Endothelial cell of umbilical vein (primary cell): ENCODE data around the gene KDM4B. TPM values are rescaled to one million over a fixed set of nuclear protein-coding genes. Genes with fewer than 3 reads are reported as not detected.

ENCODE experiments used
- BruUV-seq: library from RNA; stranded (reverse); fragments of 400-500 nt; replicated peaks from 2 replicates; lab custom pipeline; 2021; lab: Mats Ljungman, UMichigan
- CTCF ChIA-PET: fragments of 300-600, 350-600 bp; sonication (Branson Sonifier 250); formaldehyde crosslinking; loops from one replicate; lab custom pipeline; 2021; ENCODE audit warnings: antibody characterized with exemption, inconsistent platforms; lab: Charles Lee
- POLR2A ChIA-PET: fragments of 300-600, 350-600 bp; sonication (Branson Sonifier 250); formaldehyde crosslinking; loops from one replicate; lab custom pipeline; 2021; ENCODE audit warnings: antibody characterized with exemption, inconsistent platforms; lab: Charles Lee
- DNase-seq: peaks from one replicate; pipeline ENCODE4 v3.0.0-alpha.2; 2011; ENCODE audit warnings: low read depth, low spot score
- FAIRE-seq: peaks from 2 replicates; lab custom pipeline; 2011; peaks lifted over from hg19 to GRCh38; lab: Jason Lieb, UNC
- H2AFZ ChIP-seq: 2 replicates; pipeline ENCODE4 v1.6.0; 2012; ENCODE audit warnings: low read depth, low read length, control low read depth, inconsistent platforms
- H3K27ac ChIP-seq: 2 replicates; pipeline ENCODE4 v1.5.1; 2011; ENCODE audit warnings: low read depth, mild to moderate bottlenecking, control low read depth, low read length, moderate library complexity; ENCODE audit not compliant: insufficient read depth
- H3K27me3 ChIP-seq, 2 experiments: 2 replicates each; pipeline versions ENCODE4 v1.6.0 to v1.6.1; 2011; ENCODE audit warnings: low read length in 2 of 2, mixed read lengths in 1 of 2; ENCODE audit not compliant: control insufficient read depth in 2 of 2, insufficient read depth in 2 of 2
- H3K36me3 ChIP-seq, 2 experiments: 2 replicates in 1 of 2; 3 replicates in 1 of 2; pipeline ENCODE4 v1.5.1; 2011; ENCODE audit warnings: low read length in 2 of 2, mild to moderate bottlenecking in 1 of 2, moderate library complexity in 1 of 2; ENCODE audit not compliant: control insufficient read depth in 2 of 2, insufficient read depth in 2 of 2; ENCODE audit errors: extremely low read depth in 1 of 2
- H3K4me1 ChIP-seq: 3 replicates; pipeline ENCODE4 v1.5.1; 2011; ENCODE audit warnings: mild to moderate bottlenecking, low read length; ENCODE audit not compliant: control insufficient read depth, insufficient read depth; ENCODE audit errors: extremely low read depth
- H3K4me2 ChIP-seq: 2 replicates; pipeline ENCODE4 v1.6.1; 2011; ENCODE audit warnings: low read length, control low read depth, mixed read lengths; ENCODE audit not compliant: insufficient read depth
- H3K4me3 ChIP-seq, 3 experiments: fragments of 200-600 bp in 1 of 3; sonication (generic), shearing (Covaris generic) in 1 of 3; replicated peaks in 1 of 3; 2 replicates each; pipeline ENCODE4 v1.5.1; 2011 to 2016; ENCODE audit warnings: control low read depth in 3 of 3, low read length in 3 of 3, mild to moderate bottlenecking in 2 of 3, inconsistent platforms in 1 of 3, low read depth in 1 of 3, moderate library complexity in 1 of 3; ENCODE audit not compliant: insufficient read depth in 1 of 3
- H3K79me2 ChIP-seq: 2 replicates; pipeline ENCODE4 v1.6.0; 2012; ENCODE audit warnings: low read length, inconsistent platforms; ENCODE audit not compliant: control insufficient read depth, insufficient read depth
- H3K9ac ChIP-seq: replicated peaks from 2 replicates; pipeline ENCODE3; 2011; ENCODE audit warnings: low read length, control low read depth; ENCODE audit not compliant: insufficient read depth; ENCODE audit errors: extremely low read depth
- H3K9me1 ChIP-seq: replicated peaks from 3 replicates; pipeline ENCODE4 v1.6.0; 2011; ENCODE audit warnings: mild to moderate bottlenecking, low read length; ENCODE audit not compliant: control insufficient read depth, insufficient read depth; ENCODE audit errors: extremely low read depth
- H3K9me3 ChIP-seq: replicated peaks from 2 replicates; pipeline ENCODE4 v1.5.1; 2012; ENCODE audit warnings: low read length, inconsistent platforms; ENCODE audit not compliant: control insufficient read depth, insufficient read depth
- H4K20me1 ChIP-seq: replicated peaks from 2 replicates; pipeline ENCODE3; 2011; ENCODE audit warnings: mild to moderate bottlenecking, low read length; ENCODE audit not compliant: control insufficient read depth, insufficient read depth; ENCODE audit errors: extremely low read depth
- EZH2 ChIP-seq: IDR thresholded peaks from 2 replicates; pipeline ENCODE4 v1.6.1; 2012; ENCODE audit warnings: borderline replicate concordance, low read depth, mild to moderate bottlenecking, moderate library complexity, low read length, inconsistent platforms; ENCODE audit not compliant: severe bottlenecking
- FOS ChIP-seq: IDR thresholded peaks from 2 replicates; pipeline ENCODE4 v1.6.1; 2011; ENCODE audit warnings: mild to moderate bottlenecking, low read length, moderate library complexity, borderline replicate concordance; ENCODE audit not compliant: insufficient read depth
- GATA2 ChIP-seq: IDR thresholded peaks from 2 replicates; pipeline ENCODE4 v1.7.0; 2011; ENCODE audit warnings: low read depth, mild to moderate bottlenecking, moderate library complexity, mixed read lengths, low read length; ENCODE audit not compliant: insufficient read length, insufficient read depth
- JUN ChIP-seq: IDR thresholded peaks from 2 replicates; pipeline ENCODE4 v1.6.1; 2011; ENCODE audit warnings: borderline replicate concordance, low read depth; ENCODE audit not compliant: insufficient read length, insufficient read depth
- MYC ChIP-seq: IDR thresholded peaks from one replicate; pipeline ENCODE4 v1.6.1; 2011; ENCODE audit warnings: mild to moderate bottlenecking, low read depth, low read length
- POLR2A ChIP-seq: IDR thresholded peaks from 2 replicates; pipeline ENCODE4 v1.6.1; 2012; ENCODE audit warnings: low read depth, mild to moderate bottlenecking, control low read depth, low read length
- POLR2AphosphoS5 ChIP-seq: IDR thresholded peaks from 2 replicates; pipeline ENCODE4 v1.6.1; 2012; ENCODE audit warnings: low read depth, mild to moderate bottlenecking, control low read depth, low read length, moderate library complexity; ENCODE audit not compliant: insufficient read depth
- dilution Hi-C: fragments of 300-500 bp; cut with MboI; formaldehyde crosslinking; loops from one replicate; pipeline ENCODE4 v1.15.0; 2019; ENCODE audit warnings: low sequenced_read_pairs; ENCODE audit not compliant: extremely low pct_ligation_motif_present
- intact Hi-C: fragments of 100-400 bp; cut with micrococcal nuclease; formaldehyde crosslinking; loops from one replicate; pipeline ENCODE4 v1.10.0; 2022
- polyA plus RNA-seq, 4 experiments: library from polyadenylated mRNA; depleted of rRNA in 3 of 4; stranded (reverse) in 3 of 4; unstranded in 1 of 4; fragments of >200 nt; gene quantifications; 2 replicates each; pipeline versions ENCODE4 v1.2.1 to v1.2.3, GENCODE V29; 2011 to 2012; ENCODE audit warnings: missing spikeins in 1 of 4
- total RNA-seq: library from RNA; stranded (reverse); gene quantifications from 2 replicates; pipeline ENCODE4 v1.2.3, GENCODE V29; 2021
- TF ChIP-seq, protein P1 (sequence below), 2 donors: IDR thresholded peaks; 1 replicate in 1 of 2; 2 replicates in 1 of 2; pipeline ENCODE4 v1.5.1; 2011; ENCODE audit warnings: low read length in 2 of 2, mild to moderate bottlenecking in 2 of 2, moderate library complexity in 2 of 2, control low read depth in 1 of 2, inconsistent platforms in 1 of 2, low read depth in 1 of 2; ENCODE audit not compliant: insufficient read depth in 1 of 2; ENCODE audit errors: extremely low read depth in 1 of 2
- TF ChIP-seq, protein P2 (sequence below): IDR thresholded peaks from 2 replicates; pipeline ENCODE4 v1.6.1; 2011; ENCODE audit not compliant: insufficient read depth, insufficient read length

The KDM4B gene
- total and polyA plus RNA-seq, 2 donors (not counting 3 experiments of a cell fraction or from before 2014, with no cell fraction given) = 12.4 to 37.2 TPM

DNA sequence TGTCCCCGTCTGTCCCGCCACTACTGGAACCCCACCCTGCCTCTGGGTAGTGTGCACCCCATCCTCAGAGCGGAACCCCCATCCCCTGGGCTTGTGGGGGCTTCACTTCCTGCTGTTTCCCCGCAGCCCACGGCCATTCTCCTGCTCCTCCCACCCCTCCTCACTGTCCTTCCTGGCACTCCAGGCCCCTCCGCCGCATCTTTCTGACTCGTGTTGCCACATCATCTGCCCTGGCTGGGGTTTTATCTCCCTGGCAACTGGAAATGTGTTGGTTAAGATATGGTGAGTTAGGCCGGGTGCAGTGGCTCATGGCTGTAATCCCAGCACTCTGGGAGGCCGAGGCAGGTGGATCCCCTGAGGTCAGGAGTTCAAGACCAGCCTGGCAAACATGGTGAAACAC is 37.3 kb downstream of the KDM4B start:
- Histone ChIP-seq H3K4me2 (no peak overlapping the region), H3K9me3 (no peaks in the 10 kb centered on the region), H4K20me1 (no peaks in the 10 kb centered on the region), H3K36me3 (no peaks in the 10 kb centered on the region), H3K27me3 (no peaks in the 10 kb centered on the region), H3K4me1 (no peaks in the 10 kb centered on the region), H3K27ac (no peak overlapping the region), H3K9me1 (no peaks in the 10 kb centered on the region), H3K79me2 (peaks cover 36% of the 10 kb centered on the region), H3K4me3 (no peak overlapping the region), H3K9ac (no peak overlapping the region), H2AFZ (no peak overlapping the region)
- intact Hi-C loops (no loop called here), dilution Hi-C loops (no loop called here)
- FAIRE-seq = no peak
- POLR2A ChIA-PET = no interaction called here
- no peak for DNase-seq
- CTCF ChIA-PET = no interaction called here
- TF ChIP-seq, protein P1, sequence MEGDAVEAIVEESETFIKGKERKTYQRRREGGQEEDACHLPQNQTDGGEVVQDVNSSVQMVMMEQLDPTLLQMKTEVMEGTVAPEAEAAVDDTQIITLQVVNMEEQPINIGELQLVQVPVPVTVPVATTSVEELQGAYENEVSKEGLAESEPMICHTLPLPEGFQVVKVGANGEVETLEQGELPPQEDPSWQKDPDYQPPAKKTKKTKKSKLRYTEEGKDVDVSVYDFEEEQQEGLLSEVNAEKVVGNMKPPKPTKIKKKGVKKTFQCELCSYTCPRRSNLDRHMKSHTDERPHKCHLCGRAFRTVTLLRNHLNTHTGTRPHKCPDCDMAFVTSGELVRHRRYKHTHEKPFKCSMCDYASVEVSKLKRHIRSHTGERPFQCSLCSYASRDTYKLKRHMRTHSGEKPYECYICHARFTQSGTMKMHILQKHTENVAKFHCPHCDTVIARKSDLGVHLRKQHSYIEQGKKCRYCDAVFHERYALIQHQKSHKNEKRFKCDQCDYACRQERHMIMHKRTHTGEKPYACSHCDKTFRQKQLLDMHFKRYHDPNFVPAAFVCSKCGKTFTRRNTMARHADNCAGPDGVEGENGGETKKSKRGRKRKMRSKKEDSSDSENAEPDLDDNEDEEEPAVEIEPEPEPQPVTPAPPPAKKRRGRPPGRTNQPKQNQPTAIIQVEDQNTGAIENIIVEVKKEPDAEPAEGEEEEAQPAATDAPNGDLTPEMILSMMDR (IDR thresholded peaks at IDR 0.05; ENCODE audit: extremely low read depth in 1 of 2, insufficient read depth in 1 of 2, low read depth in 1 of 2, low read length in 2 of 2) = no peak
- TF ChIP-seq, protein P2, sequence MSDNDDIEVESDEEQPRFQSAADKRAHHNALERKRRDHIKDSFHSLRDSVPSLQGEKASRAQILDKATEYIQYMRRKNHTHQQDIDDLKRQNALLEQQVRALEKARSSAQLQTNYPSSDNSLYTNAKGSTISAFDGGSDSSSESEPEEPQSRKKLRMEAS = no peak
- no peak for TF ChIP-seq FOS
- TF ChIP-seq POLR2AphosphoS5 = no peak
- no peak for TF ChIP-seq EZH2
- TF ChIP-seq MYC = no peak
- no peak for TF ChIP-seq JUN
- TF ChIP-seq POLR2A = no peak
- no peak for TF ChIP-seq GATA2
- BruUV-seq = no TSS peak
